ENCODE results near the gene PPA1.

- no peak for TF ChIP-seq JUN (IDR thresholded peaks at IDR 0.05; ENCODE audit: borderline replicate concordance, insufficient read depth, insufficient read length, low read depth)
- no peak for TF ChIP-seq CTCF (IDR thresholded peaks at IDR 0.05; ENCODE audit: extremely low read depth in 1 of 2, insufficient read depth in 1 of 2, low read depth in 1 of 2, low read length in 2 of 2)
- TF ChIP-seq POLR2AphosphoS5 (IDR thresholded peaks at IDR 0.05; ENCODE audit: insufficient read depth, low read depth, low read length): no peak
- TF ChIP-seq POLR2A (IDR thresholded peaks at IDR 0.05; ENCODE audit: low read depth, low read length): no peak
- TF ChIP-seq MYC (IDR thresholded peaks at IDR 0.05; ENCODE audit: low read depth, low read length): no peak
- no peak for TF ChIP-seq EZH2 (IDR thresholded peaks at IDR 0.05; ENCODE audit: borderline replicate concordance, low read depth, low read length, severe bottlenecking)
- TF ChIP-seq FOS (IDR thresholded peaks at IDR 0.05; ENCODE audit: borderline replicate concordance, insufficient read depth, low read length): no peak
Measured at GRCh38 chr10:70176441-70176840, 56.8 kb downstream of the PPA1 start.
